ENCODE data around the gene MRM2.

The MRM2 gene

GRCh38 chr7:2208712-2209111, 33.3 kb downstream of the MRM2 start:
- Histone ChIP-seq H3K36me3 (replicated peaks) (peaks cover 48% of the 10 kb centered on the region), H3K4me3 (no peak overlapping the region), H3K9me3 (no peaks in the 10 kb centered on the region), H3K4me1 (no peaks in the 10 kb centered on the region), H3K27me3 (ENCODE audit: low read depth) (no peaks in the 10 kb centered on the region)
- no peak for DNase-seq (ENCODE audit: low spot score in 2 of 2)
- in situ Hi-C loops (cut with MboI; ENCODE audit: low sequenced_read_pairs): no loop called here

DNA sequence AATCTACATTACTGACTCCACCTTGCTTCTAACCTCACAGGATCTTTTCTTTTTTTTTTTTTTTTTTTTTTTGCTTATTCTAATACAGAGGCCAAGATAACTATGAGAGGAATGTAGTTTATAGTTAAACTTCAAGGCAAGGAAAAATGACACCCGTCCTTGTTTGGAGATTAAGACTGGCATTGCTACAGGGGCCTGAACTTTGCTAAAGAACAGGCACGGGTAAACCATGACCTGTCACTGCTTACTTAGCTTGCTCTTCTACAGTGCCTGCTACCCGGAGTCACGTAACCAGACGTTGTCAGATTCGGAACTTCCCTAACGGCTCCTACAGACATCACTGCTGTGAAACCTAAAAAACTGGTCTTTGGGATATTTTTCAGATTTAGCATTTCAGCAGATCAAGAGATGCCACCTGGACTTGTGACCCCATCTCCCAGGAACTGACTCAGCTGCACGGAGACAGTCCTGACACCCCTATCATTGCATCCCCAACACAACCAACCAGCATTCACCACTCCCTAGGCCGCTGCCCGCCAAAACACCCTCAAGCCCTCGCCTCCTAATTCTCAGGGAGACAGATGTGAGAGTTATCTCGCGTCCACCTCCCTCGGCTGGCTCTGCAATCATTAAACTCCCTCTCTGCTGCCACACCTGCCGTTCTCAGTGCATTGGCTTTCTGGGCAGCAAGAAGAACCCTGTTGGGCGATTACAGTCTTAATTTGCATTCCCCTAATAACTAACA, 36.8 kb downstream of the MRM2 start:
- in situ Hi-C loops (cut with MboI; ENCODE audit: low sequenced_read_pairs): no loop called here
- no peak for DNase-seq (ENCODE audit: low spot score in 2 of 2)
- Histone ChIP-seq H3K4me3 (no peak overlapping the region), H3K4me1 (no peaks in the 10 kb centered on the region), H3K9me3 (no peaks in the 10 kb centered on the region), H3K27me3 (ENCODE audit: low read depth) (no peaks in the 10 kb centered on the region), H3K36me3 (replicated peaks) (peaks cover 29% of the 10 kb centered on the region)

GRCh38 chr7:2204446-2204845, 37.6 kb downstream of the MRM2 start:
- Histone ChIP-seq H3K36me3 (replicated peaks) (peaks cover 30% of the 10 kb centered on the region), H3K9me3 (no peaks in the 10 kb centered on the region), H3K4me3 (no peak overlapping the region), H3K4me1 (no peaks in the 10 kb centered on the region), H3K27me3 (ENCODE audit: low read depth) (no peaks in the 10 kb centered on the region)
- in situ Hi-C loops (cut with MboI; ENCODE audit: low sequenced_read_pairs): no loop called here
- no peak for DNase-seq (ENCODE audit: low spot score in 2 of 2)

GRCh38 chr7:2203766-2204300, 38.2 kb downstream of the MRM2 start:
- in situ Hi-C loops (cut with MboI; ENCODE audit: low sequenced_read_pairs): no loop called here
- no peak for DNase-seq (ENCODE audit: low spot score in 2 of 2)
- H3K4me1 ChIP-seq: no peaks in the 10 kb centered on the region
- peaks cover 31% of the 10 kb centered on the region for H3K36me3 ChIP-seq (replicated peaks)
- H3K4me3 ChIP-seq: no peak overlapping the region
- no peaks in the 10 kb centered on the region for H3K27me3 ChIP-seq (ENCODE audit: low read depth)
- no peaks in the 10 kb centered on the region for H3K9me3 ChIP-seq

GRCh38 chr7:2202901-2203765, 38.9 kb downstream of the MRM2 start:
- in situ Hi-C loops (cut with MboI; ENCODE audit: low sequenced_read_pairs): no loop called here
- no peak overlapping the region for H3K4me3 ChIP-seq
- no peaks in the 10 kb centered on the region for H3K4me1 ChIP-seq
- peaks cover 25% of the 10 kb centered on the region for H3K36me3 ChIP-seq (replicated peaks)
- no peaks in the 10 kb centered on the region for H3K27me3 ChIP-seq (ENCODE audit: low read depth)
- no peaks in the 10 kb centered on the region for H3K9me3 ChIP-seq
- DNase-seq (ENCODE audit: low spot score in 2 of 2): no peak

DNA sequence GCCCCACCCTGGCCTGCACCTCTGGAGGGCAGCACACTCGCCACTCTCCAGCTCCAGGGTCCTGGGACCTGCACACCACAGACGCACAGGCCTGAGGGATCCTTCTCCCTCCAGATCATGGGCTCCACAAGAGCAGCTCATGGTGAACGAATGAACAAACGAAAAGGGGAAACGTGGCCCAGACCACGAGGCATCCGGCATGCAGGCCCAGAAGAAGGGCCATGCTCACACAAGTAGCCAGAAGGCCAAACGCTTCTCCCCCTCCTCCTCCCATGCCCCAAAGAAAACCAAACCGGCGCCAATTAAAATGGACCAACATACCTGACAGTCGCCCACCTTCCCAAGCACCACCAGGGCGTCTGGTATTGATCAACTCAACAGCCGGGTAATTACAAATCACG, 39.6 kb downstream of the MRM2 start:
- H3K36me3 ChIP-seq (replicated peaks): peaks cover 17% of the 10 kb centered on the region
- H3K4me3 ChIP-seq: no peak overlapping the region
- H3K4me1 ChIP-seq: no peaks in the 10 kb centered on the region
- DNase-seq (ENCODE audit: low spot score in 2 of 2): no peak
- H3K9me3 ChIP-seq: no peaks in the 10 kb centered on the region
- no peaks in the 10 kb centered on the region for H3K27me3 ChIP-seq (ENCODE audit: low read depth)
- in situ Hi-C loops (cut with MboI; ENCODE audit: low sequenced_read_pairs): no loop called here

DNA sequence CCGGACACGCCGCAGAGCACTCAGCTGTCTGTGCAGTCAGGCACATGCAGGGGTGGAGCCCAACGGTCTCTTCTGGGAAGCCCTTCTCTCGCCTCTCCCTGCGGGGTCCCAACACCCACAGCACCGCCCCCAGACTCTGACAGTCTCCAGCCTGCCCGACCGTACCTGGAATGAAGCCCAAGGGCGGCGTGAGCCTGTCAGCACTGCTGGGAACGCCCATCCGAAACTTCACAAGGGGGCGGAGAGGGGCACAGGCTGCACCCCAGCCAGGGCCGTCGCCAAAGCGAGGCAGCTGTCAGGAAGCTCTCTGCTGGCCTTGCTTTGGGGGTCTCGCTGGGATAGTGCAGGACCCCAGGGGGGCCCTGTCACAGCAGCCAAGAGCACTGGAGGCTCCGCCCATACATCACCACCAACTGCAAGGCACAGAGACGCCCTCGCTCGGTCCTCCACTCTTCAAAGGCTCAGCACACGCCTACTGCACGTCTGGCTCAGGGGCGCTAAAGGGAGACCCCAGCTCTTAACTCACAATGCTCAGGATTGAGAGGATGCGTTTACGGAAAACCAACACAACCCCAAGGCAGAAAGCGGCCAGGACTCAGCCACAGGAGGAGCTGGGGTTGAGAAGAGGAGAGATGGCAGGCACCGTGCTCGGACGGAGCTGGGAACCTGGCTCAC, 40.2 kb downstream of the MRM2 start:
- DNase-seq (ENCODE audit: low spot score in 2 of 2): no peak
- H3K4me1 ChIP-seq: no peaks in the 10 kb centered on the region
- H3K27me3 ChIP-seq (ENCODE audit: low read depth): no peaks in the 10 kb centered on the region
- no peaks in the 10 kb centered on the region for H3K9me3 ChIP-seq
- no peak overlapping the region for H3K4me3 ChIP-seq
- in situ Hi-C loops (cut with MboI; ENCODE audit: low sequenced_read_pairs): no loop called here
- peaks cover 14% of the 10 kb centered on the region for H3K36me3 ChIP-seq (replicated peaks)

DNA sequence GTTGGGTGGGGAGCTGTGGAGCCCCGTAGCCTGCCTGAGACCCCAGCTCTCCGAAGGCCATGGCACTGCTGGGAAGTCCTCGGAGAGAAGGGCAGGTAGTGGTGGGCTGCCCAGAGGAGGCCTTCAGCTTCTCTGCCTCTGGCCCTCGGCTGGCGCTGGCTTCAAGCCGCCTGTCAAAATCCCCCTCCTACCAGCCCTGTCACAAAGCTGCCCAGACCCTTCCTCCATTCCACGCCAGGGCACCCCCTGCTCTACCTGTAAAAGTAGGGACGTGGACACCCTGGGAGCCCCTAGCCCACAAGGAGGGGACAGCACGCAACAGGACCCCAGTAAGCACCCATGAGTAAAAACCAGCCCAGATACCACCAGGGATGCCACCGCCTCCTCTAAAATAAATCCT, 40.9 kb downstream of the MRM2 start:
- H3K9me3 ChIP-seq: no peaks in the 10 kb centered on the region
- in situ Hi-C loops (cut with MboI; ENCODE audit: low sequenced_read_pairs): no loop called here
- no peak overlapping the region for H3K4me3 ChIP-seq

GRCh38 chr7:2200584-2200980, 41.4 kb downstream of the MRM2 start:
- Histone ChIP-seq H3K4me3 (no peak overlapping the region), H3K9me3 (peaks cover 2% of the 10 kb centered on the region; the same call in 1 of the 2 replicates), H3K27me3 (ENCODE audit: low read depth) (no peaks in the 10 kb centered on the region), H3K36me3 (replicated peaks) (peaks cover 26% of the 10 kb centered on the region), H3K4me1 (no peaks in the 10 kb centered on the region)
- in situ Hi-C loops (cut with MboI; ENCODE audit: low sequenced_read_pairs): no loop called here
- no peak for DNase-seq (ENCODE audit: low spot score in 2 of 2)

More for the DNA sequence above, 40.9 kb downstream of the MRM2 start:
- no peak for DNase-seq (ENCODE audit: low spot score in 2 of 2)
- Histone ChIP-seq H3K36me3 (replicated peaks) (peaks cover 21% of the 10 kb centered on the region), H3K4me1 (no peaks in the 10 kb centered on the region), H3K27me3 (ENCODE audit: low read depth) (no peaks in the 10 kb centered on the region)

DNA sequence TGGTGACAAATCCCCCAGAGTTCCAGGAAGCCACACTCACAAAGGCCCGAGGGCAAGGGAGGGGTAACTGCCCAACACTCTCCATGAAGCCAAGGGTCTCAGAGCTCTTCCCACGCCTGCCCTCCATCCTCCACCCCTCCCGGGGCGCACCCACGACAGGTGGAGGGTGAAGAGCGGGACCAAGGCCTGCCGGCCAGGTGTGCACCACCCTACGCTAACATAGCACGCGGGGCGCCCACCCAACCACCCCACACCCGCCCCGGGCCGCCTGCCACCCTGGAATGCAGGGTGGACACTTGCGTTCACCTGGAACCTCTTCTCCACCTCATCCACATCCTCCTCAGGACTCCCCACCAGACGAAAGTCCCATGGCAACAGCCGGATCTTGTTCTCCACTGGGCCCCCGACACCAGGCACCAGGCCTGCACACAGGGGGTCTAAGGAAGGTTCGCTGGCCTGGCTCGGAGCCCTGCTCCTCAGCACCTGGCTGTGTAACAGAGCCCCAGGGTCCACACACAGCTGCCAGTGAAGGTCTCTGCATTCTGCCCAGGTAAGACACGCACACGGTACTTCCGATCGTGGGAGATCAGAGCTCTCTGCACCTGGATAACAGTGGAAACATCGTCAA, 41.9 kb downstream of the MRM2 start:
- no peak for DNase-seq (ENCODE audit: low spot score in 2 of 2)
- H3K4me1 ChIP-seq: no peaks in the 10 kb centered on the region
- in situ Hi-C loops (cut with MboI; ENCODE audit: low sequenced_read_pairs): no loop called here
- H3K9me3 ChIP-seq: peaks cover 6% of the 10 kb centered on the region; the same call in 1 of the 2 replicates
- peaks cover 28% of the 10 kb centered on the region for H3K36me3 ChIP-seq (replicated peaks)
- no peaks in the 10 kb centered on the region for H3K27me3 ChIP-seq (ENCODE audit: low read depth)
- no peak overlapping the region for H3K4me3 ChIP-seq

DNA sequence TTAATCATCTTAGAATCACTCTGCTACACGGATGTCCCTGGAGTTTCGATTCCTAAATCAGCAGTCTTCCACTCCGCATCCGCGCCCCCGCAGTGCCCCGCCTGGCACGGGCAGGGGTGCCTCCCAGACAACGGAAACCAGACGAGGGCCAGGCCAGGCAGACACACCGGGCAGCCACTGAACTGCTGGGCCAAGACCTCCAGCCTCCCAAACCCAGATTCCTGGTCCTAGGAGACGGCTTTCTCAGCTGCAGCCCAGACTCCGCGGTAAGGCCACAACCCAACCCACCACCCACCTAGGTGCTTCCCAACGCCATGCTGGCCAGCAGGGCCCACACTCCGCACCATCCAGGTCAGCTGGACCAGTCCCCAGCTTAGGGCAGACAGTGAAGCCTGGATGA, 42.5 kb downstream of the MRM2 start:
- Histone ChIP-seq H3K4me1 (no peaks in the 10 kb centered on the region), H3K4me3 (no peak overlapping the region), H3K9me3 (peaks cover 6% of the 10 kb centered on the region; the same call in 1 of the 2 replicates), H3K27me3 (ENCODE audit: low read depth) (no peaks in the 10 kb centered on the region), H3K36me3 (replicated peaks) (peaks cover 26% of the 10 kb centered on the region)
- in situ Hi-C loops (cut with MboI; ENCODE audit: low sequenced_read_pairs): no loop called here
- DNase-seq (ENCODE audit: low spot score in 2 of 2): no peak

- H3K27me3 ChIP-seq (ENCODE audit: low read depth): no peaks in the 10 kb centered on the region
- H3K4me1 ChIP-seq: no peaks in the 10 kb centered on the region
- no peak for DNase-seq (ENCODE audit: low spot score in 2 of 2)
- in situ Hi-C loops (cut with MboI; ENCODE audit: low sequenced_read_pairs): no loop called here
- H3K36me3 ChIP-seq (replicated peaks): peaks cover 25% of the 10 kb centered on the region
- no peak overlapping the region for H3K4me3 ChIP-seq
- peaks cover 6% of the 10 kb centered on the region; the same call in 1 of the 2 replicates for H3K9me3 ChIP-seq
These were observed 43.2 kb downstream of the MRM2 start for GRCh38 chr7:2198760-2199159.

- in situ Hi-C loops (cut with MboI; ENCODE audit: low sequenced_read_pairs): no loop called here
- no peaks in the 10 kb centered on the region for H3K4me1 ChIP-seq
- H3K27me3 ChIP-seq (ENCODE audit: low read depth): no peaks in the 10 kb centered on the region
- no peak for DNase-seq (ENCODE audit: low spot score in 2 of 2)
- H3K9me3 ChIP-seq: peaks cover 6% of the 10 kb centered on the region; the same call in 1 of the 2 replicates
- H3K36me3 ChIP-seq (replicated peaks): peaks cover 25% of the 10 kb centered on the region
- H3K4me3 ChIP-seq: no peak overlapping the region
These were observed 43.8 kb downstream of the MRM2 start for GRCh38 chr7:2198206-2198605.

All from HAP-1 (cell line).